Measurements from ENCODE around the gene DNAJC22. TPM values are rescaled to one million over a fixed set of nuclear protein-coding genes. Genes with fewer than 3 reads are reported as not detected.
A peak's percentile ranks its signal among the peaks of the same experiment; 100 is the strongest.

DNAJC22 gene
- total and polyA plus RNA-seq, 2 experiments from 2014 or later: 0.33 to 0.48 TPM

DNA sequence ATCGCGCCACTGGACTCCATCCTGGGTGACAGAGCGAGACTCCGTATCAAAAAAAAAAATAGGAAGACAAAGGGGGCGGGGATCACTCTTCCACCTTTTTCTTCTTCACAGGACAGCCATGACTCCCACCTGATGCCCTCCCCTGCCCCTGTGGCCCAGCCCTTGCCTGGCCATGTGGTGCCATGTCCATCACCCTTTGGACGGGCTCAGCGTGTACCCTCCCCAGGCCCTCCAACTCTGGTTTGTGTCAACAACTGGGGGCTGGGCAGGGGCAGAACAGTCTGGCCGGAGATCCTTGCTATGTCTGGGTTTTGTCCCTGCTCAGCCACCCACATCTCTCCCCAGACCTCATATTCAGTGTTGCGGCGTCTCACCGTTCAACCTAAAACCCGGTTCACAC, 17.9 kb upstream of the DNAJC22 start:
- DNase-seq (ENCODE audit: low read depth in 1 of 2, low spot score in 1 of 2): no peak
- Histone ChIP-seq H3K27me3 (peaks cover 27% of the 10 kb centered on the region), H3K36me3 (no peaks in the 10 kb centered on the region), H3K4me3 (no peak overlapping the region), H3K9me3 (ENCODE audit: low read depth) (no peaks in the 10 kb centered on the region), H3K27ac (no peak overlapping the region), H3K4me1 (ENCODE audit: low read depth) (no peaks in the 10 kb centered on the region)
- TF ChIP-seq, protein P1, sequence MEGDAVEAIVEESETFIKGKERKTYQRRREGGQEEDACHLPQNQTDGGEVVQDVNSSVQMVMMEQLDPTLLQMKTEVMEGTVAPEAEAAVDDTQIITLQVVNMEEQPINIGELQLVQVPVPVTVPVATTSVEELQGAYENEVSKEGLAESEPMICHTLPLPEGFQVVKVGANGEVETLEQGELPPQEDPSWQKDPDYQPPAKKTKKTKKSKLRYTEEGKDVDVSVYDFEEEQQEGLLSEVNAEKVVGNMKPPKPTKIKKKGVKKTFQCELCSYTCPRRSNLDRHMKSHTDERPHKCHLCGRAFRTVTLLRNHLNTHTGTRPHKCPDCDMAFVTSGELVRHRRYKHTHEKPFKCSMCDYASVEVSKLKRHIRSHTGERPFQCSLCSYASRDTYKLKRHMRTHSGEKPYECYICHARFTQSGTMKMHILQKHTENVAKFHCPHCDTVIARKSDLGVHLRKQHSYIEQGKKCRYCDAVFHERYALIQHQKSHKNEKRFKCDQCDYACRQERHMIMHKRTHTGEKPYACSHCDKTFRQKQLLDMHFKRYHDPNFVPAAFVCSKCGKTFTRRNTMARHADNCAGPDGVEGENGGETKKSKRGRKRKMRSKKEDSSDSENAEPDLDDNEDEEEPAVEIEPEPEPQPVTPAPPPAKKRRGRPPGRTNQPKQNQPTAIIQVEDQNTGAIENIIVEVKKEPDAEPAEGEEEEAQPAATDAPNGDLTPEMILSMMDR (IDR thresholded peaks at IDR 0.05; ENCODE audit: low read depth, low read length): no peak

DNA sequence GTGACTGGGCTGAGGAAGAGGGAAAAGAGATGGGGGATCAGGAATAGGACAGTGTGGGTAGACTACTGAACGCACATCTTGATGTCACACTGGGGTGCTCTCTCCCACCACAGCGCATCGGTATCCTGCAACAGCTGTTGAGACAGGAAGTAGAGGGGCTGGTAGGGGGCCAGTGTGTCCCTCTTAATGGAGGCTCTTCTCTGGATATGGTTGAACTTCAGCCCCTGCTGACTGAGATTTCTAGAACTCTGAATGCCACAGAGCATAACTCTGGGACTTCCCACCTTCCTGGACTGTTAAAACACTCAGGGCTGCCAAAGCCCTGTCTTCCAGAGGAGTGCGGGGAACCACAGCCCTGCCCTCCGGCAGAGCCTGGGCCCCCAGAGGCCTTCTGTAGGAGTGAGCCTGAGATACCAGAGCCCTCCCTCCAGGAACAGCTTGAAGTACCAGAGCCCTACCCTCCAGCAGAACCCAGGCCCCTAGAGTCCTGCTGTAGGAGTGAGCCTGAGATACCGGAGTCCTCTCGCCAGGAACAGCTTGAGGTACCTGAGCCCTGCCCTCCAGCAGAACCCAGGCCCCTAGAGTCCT, 16.6 kb upstream of the DNAJC22 start:
- no peaks in the 10 kb centered on the region for H3K4me1 ChIP-seq (ENCODE audit: low read depth)
- H3K36me3 ChIP-seq: no peaks in the 10 kb centered on the region
- no peaks in the 10 kb centered on the region for H3K9me3 ChIP-seq (ENCODE audit: low read depth)
- no peak overlapping the region for H3K4me3 ChIP-seq
- peaks cover 40% of the 10 kb centered on the region for H3K27me3 ChIP-seq
- DNase-seq (ENCODE audit: low read depth in 1 of 2, low spot score in 1 of 2): no peak
- TF ChIP-seq, protein P1 (IDR thresholded peaks at IDR 0.05; ENCODE audit: low read depth, low read length): no peak
- no peak overlapping the region for H3K27ac ChIP-seq

GRCh38 chr12:49330631-49331379, 15.9 kb upstream of the DNAJC22 start:
- no peak overlapping the region for H3K27ac ChIP-seq
- no peak overlapping the region for H3K4me3 ChIP-seq
- TF ChIP-seq, protein P1 (IDR thresholded peaks at IDR 0.05; ENCODE audit: low read depth, low read length): no peak
- no peaks in the 10 kb centered on the region for H3K4me1 ChIP-seq (ENCODE audit: low read depth)
- no peaks in the 10 kb centered on the region for H3K9me3 ChIP-seq (ENCODE audit: low read depth)
- no peak for DNase-seq (ENCODE audit: low read depth in 1 of 2, low spot score in 1 of 2)
- H3K27me3 ChIP-seq: peaks cover 47% of the 10 kb centered on the region
- H3K36me3 ChIP-seq: no peaks in the 10 kb centered on the region

- H3K4me1 ChIP-seq (ENCODE audit: low read depth): no peaks in the 10 kb centered on the region
- no peak overlapping the region for H3K27ac ChIP-seq
- no peaks in the 10 kb centered on the region for H3K36me3 ChIP-seq
- no peak overlapping the region for H3K4me3 ChIP-seq
- DNase-seq (ENCODE audit: low read depth in 1 of 2, low spot score in 1 of 2): peak; percentile 81 to 84
- TF ChIP-seq, protein P1 (IDR thresholded peaks at IDR 0.05; ENCODE audit: low read depth, low read length): peak; percentile 87
- H3K9me3 ChIP-seq (ENCODE audit: low read depth): no peaks in the 10 kb centered on the region
- H3K27me3 ChIP-seq: peaks cover 55% of the 10 kb centered on the region
Observed at GRCh38 chr12:49331380-49332222, 15.1 kb upstream of the DNAJC22 start.

- H3K4me1 ChIP-seq (ENCODE audit: low read depth): no peaks in the 10 kb centered on the region
- H3K36me3 ChIP-seq: no peaks in the 10 kb centered on the region
- H3K27ac ChIP-seq: no peak overlapping the region
- no peaks in the 10 kb centered on the region for H3K9me3 ChIP-seq (ENCODE audit: low read depth)
- TF ChIP-seq, protein P1 (IDR thresholded peaks at IDR 0.05; ENCODE audit: low read depth, low read length): no peak
- H3K4me3 ChIP-seq: no peak overlapping the region
- no peak for DNase-seq (ENCODE audit: low read depth in 1 of 2, low spot score in 1 of 2)
- peaks cover 63% of the 10 kb centered on the region for H3K27me3 ChIP-seq
Observed at GRCh38 chr12:49332441-49332861, 14.2 kb upstream of the DNAJC22 start.

All from cardiac muscle cell (in vitro differentiated cells and primary cell).